HG02981 (cell line): ENCODE measurements around the gene CENPP.
"Not testable (repeated sequence)": the region's sequence is repeated elsewhere in the genome, so short reads cannot be mapped to it uniquely, and the experiment has no call there.

ENCODE experiments used
- ATAC-seq: cut with Tn5 transposase; IDR thresholded peaks from one replicate; pipeline ENCODE4 v1.9.1; 2021; ENCODE audit warnings: mild to moderate bottlenecking, moderate library complexity; ENCODE audit not compliant: unreplicated experiment

The CENPP gene

DNA sequence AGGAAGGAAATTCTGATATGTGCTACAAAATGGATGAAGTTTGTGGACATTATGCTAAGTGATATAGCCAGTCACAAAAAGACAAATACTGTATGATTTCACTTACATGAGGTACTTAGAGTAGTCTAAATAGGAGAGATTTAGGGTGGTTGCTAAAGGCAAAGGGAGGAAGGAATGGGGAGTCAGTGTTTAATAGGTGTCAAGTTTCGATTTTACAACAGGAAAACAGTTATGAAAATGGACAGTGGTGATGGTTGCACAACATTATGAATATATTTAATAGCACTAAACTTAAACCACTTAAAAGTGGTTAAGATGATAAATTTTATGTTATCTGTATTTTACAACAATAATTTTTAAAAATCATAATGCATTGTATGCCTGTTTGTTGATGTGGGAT lies 250.4 kb downstream of the CENPP start:
- ATAC-seq, result no peak

DNA sequence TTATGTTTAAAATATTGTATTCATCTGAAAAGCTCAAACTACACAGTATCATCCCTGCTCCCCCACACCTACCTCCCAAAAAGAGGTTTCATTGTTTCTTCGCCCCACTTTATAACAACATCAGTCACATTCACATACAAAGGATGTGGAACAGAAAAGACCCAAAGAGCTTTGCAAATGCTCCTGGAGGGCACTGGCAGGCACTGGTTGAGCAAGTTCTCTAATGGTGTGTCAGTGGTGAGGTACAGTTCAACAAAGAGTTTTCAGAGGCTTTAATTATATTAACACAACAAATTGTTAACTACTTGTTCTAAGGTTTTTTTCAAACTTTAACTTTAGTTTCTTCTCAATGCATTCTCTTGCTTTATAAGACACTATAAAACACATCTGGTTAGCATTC lies 264.2 kb downstream of the CENPP start:
- ATAC-seq, result no peak

DNA sequence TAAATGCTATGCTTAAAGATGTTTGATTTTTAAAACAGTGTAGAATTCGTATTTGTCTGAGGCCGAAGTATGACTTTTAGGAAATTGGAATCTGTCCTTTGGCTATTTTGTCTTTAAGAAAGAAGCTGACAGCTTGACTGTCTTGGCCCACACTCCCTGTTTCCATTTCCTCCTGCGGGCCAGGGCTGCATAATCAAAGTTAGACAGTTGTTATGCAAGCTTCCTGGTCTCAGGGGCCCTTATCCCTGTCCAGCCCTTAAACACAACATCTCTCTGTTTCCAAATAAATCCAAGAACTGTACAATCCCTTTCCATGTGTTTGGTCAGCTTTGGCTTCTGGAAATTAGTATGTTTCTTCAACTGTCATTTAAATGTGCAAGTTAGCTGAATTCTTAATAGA lies 264.6 kb downstream of the CENPP start:
- no peak for ATAC-seq

DNA sequence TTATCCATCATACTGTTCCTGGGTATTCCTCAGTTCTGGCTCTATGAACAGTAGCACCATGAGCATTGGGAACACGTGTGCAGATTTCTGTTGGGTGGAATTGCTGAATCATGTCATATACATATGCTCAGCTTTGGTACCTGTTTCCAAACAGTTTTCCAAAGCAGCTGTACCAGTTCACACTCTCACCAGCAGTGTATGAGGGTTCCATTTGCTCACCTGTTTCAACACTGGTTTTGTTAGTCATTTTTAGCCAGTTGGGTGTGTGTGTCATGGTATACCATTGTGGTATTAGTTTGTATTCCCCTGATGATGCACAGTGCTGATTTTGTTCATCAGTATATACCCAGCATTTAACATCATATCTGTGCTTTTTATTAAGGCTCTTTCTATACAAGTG lies 266.8 kb downstream of the CENPP start:
- no peak for ATAC-seq

DNA sequence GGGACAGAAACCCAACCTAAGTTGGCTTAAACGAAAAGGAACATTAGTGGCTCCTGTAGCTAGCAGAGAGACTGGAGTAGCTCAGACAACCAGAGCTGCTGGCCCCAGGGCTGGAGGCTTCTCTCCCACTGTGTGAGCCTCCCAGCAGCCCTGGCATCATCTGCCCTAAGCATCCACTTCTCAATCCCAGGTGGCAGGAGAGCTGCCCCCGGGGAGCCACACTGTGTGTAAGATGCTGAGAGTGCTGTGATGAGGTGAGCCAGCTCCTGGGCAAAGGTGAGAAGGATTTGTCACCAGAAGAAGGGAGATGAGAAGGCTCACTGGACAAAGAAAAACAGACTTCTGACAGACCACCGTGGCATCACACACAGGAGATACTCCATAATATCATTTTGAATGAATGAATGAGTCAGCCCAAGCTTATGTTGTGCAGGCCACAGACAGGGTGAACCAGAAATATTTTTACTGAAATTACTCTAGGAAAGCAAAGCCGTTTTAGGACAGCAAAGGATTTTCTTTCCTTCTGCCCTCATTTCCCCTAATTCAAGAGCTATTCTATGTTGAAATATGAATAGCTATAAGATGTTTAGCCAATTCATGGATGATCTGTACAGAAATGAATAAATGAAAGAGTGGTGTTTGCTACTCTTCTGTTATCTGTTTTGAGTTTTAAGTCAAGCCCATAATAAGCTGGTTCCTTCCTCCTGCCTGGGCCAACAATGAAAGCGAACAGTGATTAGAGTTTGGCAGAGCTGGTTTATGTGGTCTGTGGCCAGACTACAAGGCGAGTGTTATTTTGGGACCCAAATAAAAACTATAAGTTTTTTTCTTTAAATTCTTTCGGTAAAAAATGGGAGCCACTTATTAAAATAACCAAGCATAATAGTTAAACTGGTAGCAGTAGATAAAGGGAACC lies 267.5 kb downstream of the CENPP start:
- no peak for ATAC-seq

DNA sequence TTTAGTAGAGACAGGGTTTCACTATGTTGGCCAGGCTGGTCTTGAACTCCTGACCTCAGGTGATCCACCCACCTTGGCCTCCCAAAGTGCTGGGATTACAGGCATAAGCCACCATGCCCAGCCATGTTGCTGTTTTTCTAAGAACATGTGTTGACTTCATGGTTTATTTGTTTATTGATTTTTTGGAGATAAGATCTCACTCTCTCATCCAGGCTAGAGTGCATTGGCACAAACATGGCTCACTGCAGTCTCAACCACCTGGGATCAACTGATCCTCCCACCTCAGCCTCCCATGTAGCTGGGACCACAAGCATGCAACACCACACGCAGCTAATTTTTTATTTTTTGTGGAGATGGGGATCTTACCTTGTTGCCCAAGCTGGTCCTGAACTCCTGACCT lies 269.3 kb downstream of the CENPP start:
- not testable (repeated sequence) for ATAC-seq

DNA sequence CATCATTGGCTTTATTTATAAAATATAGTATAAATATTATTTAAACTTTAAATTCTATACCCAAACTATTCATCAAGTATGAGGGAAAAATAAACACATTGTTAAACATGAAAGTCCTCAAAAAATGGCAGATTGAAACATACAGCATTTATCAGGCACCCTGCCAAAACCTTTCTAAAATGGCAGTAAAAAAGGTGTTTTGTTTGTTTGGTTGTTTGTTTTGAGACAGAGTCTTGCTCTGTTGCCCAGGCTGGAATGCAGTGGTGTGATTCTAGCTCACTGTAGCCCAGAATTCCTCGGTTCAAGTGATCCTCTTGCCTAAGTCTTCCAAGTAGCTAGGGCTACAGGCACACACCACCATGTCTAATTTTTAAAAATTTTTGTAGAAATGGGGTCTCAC lies 270.2 kb downstream of the CENPP start:
- no peak for ATAC-seq

DNA sequence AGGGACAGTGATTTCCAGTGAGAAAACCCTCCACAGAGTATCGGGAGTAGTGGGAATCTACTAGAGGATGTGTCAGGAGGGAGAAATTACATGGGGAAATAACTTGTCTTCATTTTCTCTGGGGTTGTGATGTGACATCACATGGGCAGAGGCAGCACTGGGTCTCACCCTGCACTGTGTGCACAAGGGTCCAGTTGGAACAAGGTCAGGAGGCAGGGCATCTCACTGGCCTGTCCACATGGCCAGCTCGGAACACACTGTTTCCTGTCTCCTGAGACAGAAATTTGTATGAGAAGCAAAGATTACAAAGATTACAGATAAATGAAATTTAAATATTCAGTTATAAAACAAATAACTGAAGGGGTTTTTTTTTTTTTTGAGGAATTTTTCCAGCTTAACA lies 272.6 kb downstream of the CENPP start:
- no peak for ATAC-seq

DNA sequence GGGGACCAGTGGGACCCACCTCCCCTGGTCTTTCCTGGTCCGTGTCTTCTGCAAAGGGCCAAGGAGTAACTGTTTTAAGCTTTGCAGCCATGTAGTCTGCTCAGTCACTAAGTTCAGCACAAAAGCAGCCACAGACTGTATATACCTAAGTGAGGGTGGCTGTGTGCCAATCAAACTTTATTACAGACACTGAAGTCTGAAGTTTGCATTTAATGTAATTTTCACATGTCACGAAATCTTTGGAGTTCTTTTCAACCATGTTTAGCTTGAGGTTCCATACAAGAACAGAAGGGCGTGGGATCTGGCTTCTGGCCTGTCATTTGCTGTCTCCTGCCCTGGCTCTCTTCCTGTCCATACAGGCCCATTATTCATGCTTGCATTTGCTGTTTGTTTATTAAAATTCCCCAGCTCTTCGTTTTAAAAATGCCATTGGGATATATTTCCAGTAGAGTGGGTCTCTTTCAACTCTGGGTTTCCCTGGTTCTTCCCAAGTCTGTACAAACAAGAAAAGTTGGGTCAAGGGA lies 274.2 kb downstream of the CENPP start:
- ATAC-seq, result no peak

DNA sequence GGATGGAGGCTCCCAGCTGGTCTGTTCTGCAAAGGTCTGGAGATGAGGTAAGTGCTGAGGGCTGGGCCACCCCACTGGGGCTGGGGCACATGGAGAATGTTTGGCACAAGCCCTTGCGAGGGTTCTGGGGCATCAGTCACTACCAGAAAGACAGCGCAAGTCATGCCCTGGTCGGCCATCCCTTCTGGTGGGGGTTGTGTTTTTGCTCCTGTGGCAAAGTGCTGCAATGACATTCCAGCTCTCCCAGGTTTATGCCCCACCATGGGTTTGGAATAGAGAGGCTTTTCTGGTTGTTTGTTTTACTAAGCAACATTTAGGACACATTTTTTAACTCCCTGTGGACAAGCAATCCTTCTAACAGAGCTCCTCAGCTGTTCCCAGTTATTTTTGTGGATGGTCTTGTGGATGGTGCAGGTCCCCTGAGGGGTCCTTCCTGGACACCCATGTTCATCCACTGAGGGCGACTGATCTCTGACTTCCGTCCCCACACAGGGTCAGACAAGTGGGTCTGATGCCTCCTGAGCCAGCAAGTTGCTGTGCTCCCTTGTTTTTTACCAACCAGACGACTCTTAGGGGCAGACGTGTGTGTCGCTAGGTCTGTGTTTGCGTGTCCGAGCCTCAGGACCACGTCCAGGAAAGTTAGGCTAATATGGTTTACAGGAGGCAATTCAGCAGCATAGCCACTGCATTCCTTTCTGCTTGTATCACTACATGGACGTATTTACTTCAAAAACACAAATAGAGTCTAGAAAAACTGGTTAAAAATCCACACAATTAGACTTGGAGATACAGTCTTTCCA lies 274.9 kb downstream of the CENPP start:
- no peak for ATAC-seq

DNA sequence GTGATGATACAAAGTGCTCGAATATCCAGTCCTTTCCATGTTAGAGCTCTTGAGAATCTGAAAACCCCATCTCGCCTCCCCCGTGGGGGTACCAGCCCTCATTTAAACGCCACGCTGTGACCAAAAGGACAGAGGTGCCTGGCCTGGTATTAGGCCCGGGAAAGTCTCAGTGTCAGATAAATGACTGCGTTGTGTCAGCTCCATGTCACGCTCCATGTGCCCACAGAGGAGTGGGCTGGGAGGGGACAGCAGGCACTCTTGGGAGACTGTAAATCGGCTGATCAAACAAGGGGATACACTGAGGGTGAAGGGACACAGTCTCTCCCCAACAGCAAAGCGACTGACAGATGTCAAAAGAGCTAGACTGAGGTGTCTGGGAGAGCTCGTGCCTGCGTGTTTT lies 275.7 kb downstream of the CENPP start:
- no peak for ATAC-seq

DNA sequence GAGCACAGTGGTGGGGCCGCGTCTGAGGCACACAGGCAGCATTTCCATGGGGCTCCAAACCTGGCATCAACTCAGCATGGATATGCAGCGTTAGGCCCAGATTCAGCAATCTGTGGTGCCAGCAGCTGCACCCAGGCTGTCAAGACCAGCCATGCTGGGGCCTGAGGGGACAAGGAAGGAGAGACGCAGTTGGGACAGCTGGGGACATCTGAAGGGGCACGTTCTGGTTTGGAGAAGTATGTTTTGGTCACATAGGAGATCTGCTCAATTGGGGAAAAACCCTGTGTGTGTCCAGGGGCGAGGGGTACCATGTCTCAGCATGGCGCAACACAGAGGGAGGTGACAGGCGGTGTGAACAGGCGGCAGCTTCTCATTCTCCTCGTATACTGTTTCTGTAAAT lies 276.7 kb downstream of the CENPP start:
- no peak for ATAC-seq

DNA sequence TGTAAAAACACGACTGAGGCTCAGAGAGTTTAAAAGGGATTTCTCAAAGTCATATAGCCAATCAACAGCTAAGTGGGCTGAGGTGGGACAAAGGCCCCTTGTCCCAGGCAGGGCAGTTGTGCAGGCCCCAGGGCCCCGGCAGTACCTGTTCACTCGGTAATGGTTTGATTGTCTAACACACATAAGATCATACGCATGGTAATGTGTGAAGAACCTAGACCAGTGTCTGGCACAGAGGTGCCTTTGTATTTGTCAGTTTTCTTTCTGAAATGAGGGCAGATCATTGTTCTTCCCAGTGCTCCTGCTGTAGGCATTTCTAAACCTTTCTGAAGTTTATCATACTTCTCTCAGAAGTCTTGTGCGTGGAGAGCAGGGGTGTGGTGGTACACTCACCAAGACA lies 277.3 kb downstream of the CENPP start:
- ATAC-seq, result no peak

DNA sequence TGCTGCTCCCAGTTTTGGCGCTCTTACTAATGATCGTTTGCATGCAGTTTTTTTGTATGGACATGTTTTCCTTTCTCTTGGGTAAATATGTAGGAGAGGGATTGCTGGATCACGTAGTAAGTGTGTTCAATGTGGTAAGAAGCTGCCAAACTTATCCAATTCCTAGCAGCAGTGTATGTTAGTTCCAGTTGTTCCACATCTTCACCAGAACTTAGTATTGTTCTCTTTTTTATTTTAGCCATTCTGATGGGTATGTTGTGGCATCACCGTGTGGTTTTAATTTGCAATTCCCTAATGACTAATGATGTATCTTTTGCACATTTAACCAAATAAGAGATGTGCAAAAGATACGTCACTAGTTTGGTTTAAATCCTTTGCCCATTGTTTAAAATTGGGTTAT lies 278.2 kb downstream of the CENPP start:
- no peak for ATAC-seq

DNA sequence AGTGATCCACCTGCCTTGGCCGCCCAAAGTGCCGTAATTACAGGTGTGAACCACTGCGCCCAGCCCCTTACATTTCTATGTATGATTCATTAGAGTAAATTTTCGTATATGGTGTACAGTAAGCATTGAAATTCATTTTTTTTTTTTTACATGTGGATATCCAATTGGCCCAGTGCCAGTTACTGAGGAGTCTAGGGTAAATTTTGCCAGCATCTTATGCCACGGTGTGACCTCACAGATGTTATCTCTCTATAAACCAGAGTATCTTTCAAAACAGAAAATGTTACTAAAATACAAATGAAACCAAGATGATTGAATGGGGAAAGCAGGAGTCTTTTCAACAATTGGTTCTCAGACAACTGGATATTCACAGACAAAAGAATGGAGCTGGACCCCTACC lies 279.5 kb downstream of the CENPP start:
- no peak for ATAC-seq

DNA sequence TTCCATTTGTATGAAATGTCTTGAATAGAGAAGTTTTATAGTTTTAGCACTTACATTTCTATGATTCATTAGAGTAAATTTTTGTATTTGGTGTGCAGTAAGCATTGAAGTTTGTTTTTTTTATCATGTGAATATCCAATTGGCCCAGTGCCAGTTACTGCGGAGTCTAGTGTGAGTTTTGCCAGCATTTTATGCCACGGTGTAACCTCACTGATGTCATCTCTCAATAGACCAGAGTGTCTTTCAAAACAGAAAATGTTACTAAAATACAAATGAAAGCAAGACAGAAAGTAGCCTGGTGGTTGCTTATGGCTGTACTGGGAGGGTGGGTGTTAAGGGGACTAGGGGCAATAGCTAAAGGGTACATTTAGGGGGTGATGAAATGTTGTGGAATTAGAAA lies 281.3 kb downstream of the CENPP start:
- ATAC-seq, result no peak

DNA sequence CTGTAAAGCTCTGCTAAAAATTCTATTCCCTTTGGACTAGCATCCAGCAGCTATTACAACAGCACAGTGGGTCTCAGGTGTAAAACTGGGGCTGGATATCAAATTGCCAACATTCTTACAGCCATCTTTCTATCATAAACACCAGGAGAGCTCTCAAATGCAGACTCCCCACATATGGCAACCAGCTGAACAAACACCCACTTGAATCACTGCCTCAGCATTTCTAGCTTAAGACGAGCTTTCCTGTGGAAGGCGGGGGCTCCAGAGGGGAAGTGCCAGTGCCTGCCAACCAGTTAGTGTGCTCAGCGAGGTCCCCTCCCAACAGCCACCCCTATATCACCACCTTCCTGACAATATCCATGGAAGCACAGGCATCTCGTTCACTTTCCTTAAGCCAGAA lies 282.0 kb downstream of the CENPP start:
- no peak for ATAC-seq

DNA sequence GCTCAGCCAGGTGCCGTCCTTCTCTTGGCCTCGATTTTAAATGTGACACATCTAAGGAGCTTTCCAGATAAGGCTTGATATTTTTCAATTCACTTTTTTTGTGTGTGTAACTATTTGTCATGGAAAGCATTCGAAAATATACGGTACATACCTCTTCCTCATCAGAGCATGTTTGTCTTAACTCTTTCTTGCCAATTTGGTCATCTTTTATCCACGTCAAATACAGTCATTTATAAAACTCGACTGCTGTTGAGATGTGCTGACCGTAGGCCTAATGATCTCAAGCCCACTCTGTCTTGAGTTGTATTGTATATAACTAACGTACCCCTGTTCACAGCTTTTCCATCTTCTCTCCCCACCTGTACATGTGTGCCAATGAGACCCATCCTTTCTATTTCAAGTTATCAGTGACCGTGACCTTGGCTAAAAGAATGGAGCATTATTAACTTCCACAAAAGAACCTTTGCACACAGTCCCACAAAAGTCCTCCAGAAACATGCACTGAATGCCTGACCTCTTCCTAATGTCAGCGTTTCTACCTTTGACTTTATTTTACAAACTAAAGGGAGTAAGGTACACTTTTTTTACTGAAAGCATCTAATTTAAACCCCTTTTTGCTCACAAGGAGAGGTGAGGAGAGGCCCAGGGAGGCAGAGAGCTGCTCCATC lies 282.6 kb downstream of the CENPP start:
- ATAC-seq, result no peak

DNA sequence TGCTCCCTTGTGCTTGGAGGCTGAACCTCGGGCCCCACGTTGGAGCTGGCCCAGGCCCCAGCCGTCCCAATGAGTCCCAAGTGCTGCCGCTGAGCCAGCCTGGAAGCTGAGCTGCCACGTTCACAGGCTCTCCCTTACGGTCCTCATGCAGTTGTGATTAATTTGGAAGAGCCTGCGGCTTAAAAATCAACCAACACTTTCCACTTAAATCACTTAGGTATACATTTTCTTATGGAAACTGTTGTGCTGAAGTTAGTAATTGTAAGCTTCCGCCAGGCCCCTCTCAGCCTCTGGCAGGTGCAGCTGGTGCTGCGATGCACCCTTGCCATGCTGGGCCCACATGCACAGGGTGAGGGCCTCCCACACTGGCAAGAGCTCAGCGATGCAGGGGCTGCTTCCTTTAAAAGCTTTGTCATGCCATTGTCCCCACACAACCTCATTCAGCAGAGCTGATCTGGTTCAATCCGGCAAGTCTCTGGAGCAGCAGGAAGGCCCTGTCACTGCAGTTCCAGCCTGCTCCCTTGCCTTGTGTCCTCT lies 283.2 kb downstream of the CENPP start:
- ATAC-seq, result no peak

DNA sequence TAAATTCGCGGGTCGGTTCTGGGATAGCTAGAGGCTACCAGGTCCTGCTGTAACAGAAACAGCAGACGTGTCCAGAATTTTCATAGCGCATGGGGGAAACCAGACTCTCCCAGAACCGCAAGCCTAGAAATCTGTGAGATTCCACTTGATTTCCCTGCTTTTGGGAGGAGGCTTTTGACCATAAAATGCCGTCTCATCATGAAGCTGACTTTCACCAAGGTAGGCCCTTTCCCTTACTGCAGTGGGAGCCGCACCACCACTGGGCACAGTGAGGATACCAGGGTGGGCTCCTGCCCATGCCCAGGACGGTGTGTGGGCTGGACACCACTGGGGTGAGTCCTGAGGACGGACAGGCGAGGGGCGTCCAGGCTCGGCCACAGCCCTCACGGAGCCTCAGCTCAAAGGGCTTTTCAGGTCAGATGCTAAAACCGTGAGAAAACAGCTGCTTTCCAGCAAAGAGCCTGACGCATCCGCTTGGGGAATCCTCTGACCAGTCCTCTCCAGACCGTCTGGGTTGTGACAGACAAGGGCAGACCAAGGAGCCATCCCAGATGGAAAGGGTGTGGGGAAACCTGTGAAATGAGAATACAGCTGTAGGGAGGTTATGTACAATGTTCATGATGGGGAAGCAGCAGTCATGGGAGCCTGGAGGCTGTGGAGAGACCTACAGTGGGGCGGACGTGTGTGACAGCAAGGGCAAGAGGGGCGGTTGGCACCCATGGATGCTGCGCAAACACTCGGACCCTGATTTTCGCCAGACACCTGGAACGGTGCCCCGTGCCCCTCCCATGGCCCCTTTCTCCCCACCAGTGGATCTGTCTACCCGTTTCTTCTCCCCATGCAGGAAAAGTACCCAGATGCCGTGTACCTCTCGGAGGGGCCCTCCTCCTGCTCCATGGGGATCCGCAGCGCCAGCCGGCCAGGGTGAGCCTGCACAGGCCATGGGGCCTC lies 285.0 kb downstream of the CENPP start:
- ATAC-seq, result no peak
